Esophagus muscularis mucosa (tissue), 4 donors: ENCODE data around the gene CTSW. TPM values are rescaled to one million over a fixed set of nuclear protein-coding genes. Genes with fewer than 3 reads are reported as not detected.

Source experiments
- DNase-seq: peaks from one replicate; pipeline ENCODE4 v3.0.0-alpha.2; 2017; ENCODE audit errors: extremely low spot score
- H3K27ac ChIP-seq, 4 donors: fragments of 200-600 bp; sonication (generic); replicated peaks in 1 of 4; 1 replicate in 3 of 4; 2 replicates in 1 of 4; pipeline ENCODE4 v1.5.1; 2016 to 2019; ENCODE audit warnings: mild to moderate bottlenecking in 1 of 4
- H3K27me3 ChIP-seq, 4 donors: fragments of 200-600 bp; sonication (generic); one replicate each; pipeline versions ENCODE4 v1.5.1 to v1.6.0; 2016 to 2019
- H3K36me3 ChIP-seq, 4 donors: fragments of 200-600 bp; sonication (generic); one replicate each; pipeline ENCODE4 v1.5.1; 2016 to 2019
- H3K4me1 ChIP-seq, 4 donors: fragments of 200-600 bp; sonication (generic); one replicate each; pipeline ENCODE4 v1.5.1; 2016 to 2019
- H3K4me3 ChIP-seq, 4 donors: fragments of 200-600 bp; sonication (generic); 1 replicate in 2 of 4; 2 replicates in 2 of 4; pipeline ENCODE4 v1.5.1; 2016 to 2019; ENCODE audit warnings: mild to moderate bottlenecking in 4 of 4, moderate library complexity in 1 of 4
- H3K9me3 ChIP-seq, 4 donors: fragments of 200-600 bp; sonication (generic); 1 replicate in 3 of 4; 2 replicates in 1 of 4; pipeline ENCODE4 v1.5.1; 2016 to 2019
- EP300 ChIP-seq: sonication (generic); formaldehyde crosslinking; IDR thresholded peaks from one replicate; pipeline ENCODE4 v1.6.1; 2017; ENCODE audit warnings: antibody characterized with exemption
- POLR2A ChIP-seq: fragments of 450-650 bp; IDR thresholded peaks from one replicate; pipeline ENCODE4 v1.6.1; 2017; ENCODE audit warnings: antibody characterized with exemption, moderate library complexity, mild to moderate bottlenecking, low read depth
- POLR2AphosphoS5 ChIP-seq, 2 donors: sonication (generic); formaldehyde crosslinking; IDR thresholded peaks; one replicate each; pipeline ENCODE4 v1.6.1; 2017; ENCODE audit warnings: antibody characterized with exemption in 2 of 2
- WGBS: methylation state at CpG from one replicate; pipeline ENCODE4 v1.1.5; 2018; 5-methylcytosine and 5-hydroxymethylcytosine counted together
- intact Hi-C: fragments of 100-400 bp; cut with DNase I; formaldehyde crosslinking; loops from one replicate; pipeline ENCODE4 v1.15.1; 2023
- total RNA-seq, 4 donors: library from RNA; depleted of rRNA; stranded (reverse); fragments of >200 nt; gene quantifications; one replicate each; pipeline versions ENCODE4 v1.1.0 to v1.2.1, GENCODE V29; 2016
- TF ChIP-seq, protein P1 (sequence below), 3 experiments: fragments of 200-600 bp in 2 of 3; fragments of 450-650 bp in 1 of 3; sonication (generic) in 2 of 3; IDR thresholded peaks; one replicate each; pipeline ENCODE4 v1.5.1; 2017 to 2019; ENCODE audit warnings: antibody characterized with exemption in 3 of 3, mild to moderate bottlenecking in 2 of 3, moderate library complexity in 1 of 3

Gene CTSW
- total RNA-seq, 4 donors from 2014 or later, result 0.83 to 2.7 (median 1.5) TPM

- peaks cover 49 to 64% (median 58%) of the 10 kb centered on the region in 4 donors for H3K4me1 ChIP-seq
- intact Hi-C loops, result no loop called here
- TF ChIP-seq, protein P1, sequence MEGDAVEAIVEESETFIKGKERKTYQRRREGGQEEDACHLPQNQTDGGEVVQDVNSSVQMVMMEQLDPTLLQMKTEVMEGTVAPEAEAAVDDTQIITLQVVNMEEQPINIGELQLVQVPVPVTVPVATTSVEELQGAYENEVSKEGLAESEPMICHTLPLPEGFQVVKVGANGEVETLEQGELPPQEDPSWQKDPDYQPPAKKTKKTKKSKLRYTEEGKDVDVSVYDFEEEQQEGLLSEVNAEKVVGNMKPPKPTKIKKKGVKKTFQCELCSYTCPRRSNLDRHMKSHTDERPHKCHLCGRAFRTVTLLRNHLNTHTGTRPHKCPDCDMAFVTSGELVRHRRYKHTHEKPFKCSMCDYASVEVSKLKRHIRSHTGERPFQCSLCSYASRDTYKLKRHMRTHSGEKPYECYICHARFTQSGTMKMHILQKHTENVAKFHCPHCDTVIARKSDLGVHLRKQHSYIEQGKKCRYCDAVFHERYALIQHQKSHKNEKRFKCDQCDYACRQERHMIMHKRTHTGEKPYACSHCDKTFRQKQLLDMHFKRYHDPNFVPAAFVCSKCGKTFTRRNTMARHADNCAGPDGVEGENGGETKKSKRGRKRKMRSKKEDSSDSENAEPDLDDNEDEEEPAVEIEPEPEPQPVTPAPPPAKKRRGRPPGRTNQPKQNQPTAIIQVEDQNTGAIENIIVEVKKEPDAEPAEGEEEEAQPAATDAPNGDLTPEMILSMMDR (IDR thresholded peaks at IDR 0.05), result peak in 1 of 3 experiments; percentile 36
- peak; percentile 60 for TF ChIP-seq POLR2A
- peak; percentile 82 to 89 for TF ChIP-seq POLR2AphosphoS5 (IDR thresholded peaks at IDR 0.05)
- no peak for TF ChIP-seq EP300
- H3K4me3 ChIP-seq, result peak within 1 kb of the TSS; percentile 68 to 99 (median 88)
- peaks cover 7 to 36% (median 28%) of the 10 kb centered on the region in 4 donors for H3K36me3 ChIP-seq
- H3K9me3 ChIP-seq, result no peaks in the 10 kb centered on the region
- H3K27ac ChIP-seq, result peak within 1 kb of the TSS; percentile 91 to 99 (median 96)
- no peaks in the 10 kb centered on the region for H3K27me3 ChIP-seq
- DNase-seq, result peak; percentile 99
- no CpG with 5 or more reads among the region's 59 CpGs for WGBS
These were observed 39.5 kb downstream of the CTSW start, which contains the start of gene DRAP1 for GRCh38 chr11:65919141-65919572. Gene DRAP1 (plus strand): TSS chr11:65919426. CDS start chr11:65919502, 76 bp downstream.

GRCh38 chr11:65919573-65920371 is 40.1 kb downstream of the CTSW start:
- Histone ChIP-seq H3K27me3 (no peaks in the 10 kb centered on the region), H3K27ac (peak overlapping the region; percentile 91 to 99 (median 96)), H3K4me1 (peaks cover 46 to 57% (median 54%) of the 10 kb centered on the region in 4 donors), H3K9me3 (no peaks in the 10 kb centered on the region), H3K36me3 (peaks cover 7 to 39% (median 28%) of the 10 kb centered on the region in 4 donors), H3K4me3 (peak overlapping the region; percentile 68 to 99 (median 88))
- TF ChIP-seq POLR2AphosphoS5 (IDR thresholded peaks at IDR 0.05) (no peak), EP300 (no peak), POLR2A (no peak)
- TF ChIP-seq, protein P1 (IDR thresholded peaks at IDR 0.05), result no peak
- 2% methylated on average over 11 of the region's 60 CpGs for WGBS
- DNase-seq, result no peak
- intact Hi-C loops, result loop anchor here (5.0 to 10.0 kb wide), 2 partner anchors 38 to 65 kb away; no protein-coding TSS in a partner anchor

DNA sequence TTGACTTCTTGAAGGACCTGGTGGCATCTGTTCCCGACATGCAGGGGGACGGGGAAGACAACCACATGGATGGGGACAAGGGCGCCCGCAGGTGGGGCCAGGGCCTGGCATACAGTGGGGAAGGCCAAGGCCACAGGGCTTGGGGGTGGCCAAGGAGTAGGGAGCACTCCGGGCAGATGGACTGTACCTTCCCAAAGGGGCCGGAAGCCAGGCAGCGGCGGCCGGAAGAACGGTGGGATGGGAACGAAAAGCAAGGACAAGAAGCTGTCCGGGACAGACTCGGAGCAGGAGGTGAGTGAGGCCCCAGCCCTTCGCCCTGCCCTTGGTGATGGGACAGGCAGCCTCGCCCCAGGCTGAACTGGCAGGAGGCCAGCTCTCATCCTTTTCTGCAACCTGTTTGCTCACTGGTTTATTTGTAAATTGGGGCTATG is 40.8 kb downstream of the CTSW start:
- intact Hi-C loops, result loop anchor here (5.0 to 10.0 kb wide), 2 partner anchors 37 to 64 kb away; no protein-coding TSS in a partner anchor
- Histone ChIP-seq H3K27ac (peak overlapping the region; percentile 91 to 99 (median 96)), H3K36me3 (peaks cover 7 to 39% (median 28%) of the 10 kb centered on the region in 4 donors), H3K4me3 (peak overlapping the region; percentile 68 to 99 (median 88)), H3K4me1 (peaks cover 40 to 51% (median 48%) of the 10 kb centered on the region in 4 donors), H3K27me3 (no peaks in the 10 kb centered on the region), H3K9me3 (no peaks in the 10 kb centered on the region)
- no peak for DNase-seq
- 63% methylated on average over 14 of the region's 15 CpGs for WGBS
- TF ChIP-seq, protein P1 (IDR thresholded peaks at IDR 0.05), result no peak
- TF ChIP-seq EP300, result no peak
- TF ChIP-seq POLR2AphosphoS5 (IDR thresholded peaks at IDR 0.05), result no peak
- TF ChIP-seq POLR2A, result no peak

GRCh38 chr11:65921033-65921555 is 41.5 kb downstream of the CTSW start:
- TF ChIP-seq POLR2AphosphoS5 (IDR thresholded peaks at IDR 0.05) (no peak), POLR2A (no peak), EP300 (no peak)
- TF ChIP-seq, protein P1 (IDR thresholded peaks at IDR 0.05), result no peak
- DNase-seq, result no peak
- H3K4me1 ChIP-seq, result peaks cover 33 to 44% (median 41%) of the 10 kb centered on the region in 4 donors
- H3K9me3 ChIP-seq, result no peaks in the 10 kb centered on the region
- intact Hi-C loops, result loop anchor here (5.0 to 10.0 kb wide), 2 partner anchors 36 to 64 kb away; no protein-coding TSS in a partner anchor
- peak overlapping the region in 3 of 4 donors; percentile 68 to 93 (median 82) for H3K4me3 ChIP-seq
- H3K27me3 ChIP-seq, result no peaks in the 10 kb centered on the region
- WGBS, result 98% methylated on average over 5 of the region's 12 CpGs
- H3K36me3 ChIP-seq, result peaks cover 7 to 39% (median 28%) of the 10 kb centered on the region in 4 donors
- H3K27ac ChIP-seq, result peak overlapping the region in 1 of 4 donors; percentile 97
